SH-SY5Y (cell line): ENCODE measurements around the gene B4GALNT3.

ENCODE experiments used
- GATA2 ChIP-seq: IDR thresholded peaks from 2 replicates; pipeline ENCODE4 v1.6.1; 2011; ENCODE audit warnings: mild to moderate bottlenecking, low read depth, low read length
- GATA3 ChIP-seq: IDR thresholded peaks from 2 replicates; pipeline ENCODE4 v1.6.1; 2011; ENCODE audit warnings: low read depth, mild to moderate bottlenecking, low read length, moderate library complexity

B4GALNT3 gene

GRCh38 chr12:482061-482460 is 22.3 kb downstream of the B4GALNT3 start:
- TF ChIP-seq GATA2, result no peak
- no peak for TF ChIP-seq GATA3

DNA sequence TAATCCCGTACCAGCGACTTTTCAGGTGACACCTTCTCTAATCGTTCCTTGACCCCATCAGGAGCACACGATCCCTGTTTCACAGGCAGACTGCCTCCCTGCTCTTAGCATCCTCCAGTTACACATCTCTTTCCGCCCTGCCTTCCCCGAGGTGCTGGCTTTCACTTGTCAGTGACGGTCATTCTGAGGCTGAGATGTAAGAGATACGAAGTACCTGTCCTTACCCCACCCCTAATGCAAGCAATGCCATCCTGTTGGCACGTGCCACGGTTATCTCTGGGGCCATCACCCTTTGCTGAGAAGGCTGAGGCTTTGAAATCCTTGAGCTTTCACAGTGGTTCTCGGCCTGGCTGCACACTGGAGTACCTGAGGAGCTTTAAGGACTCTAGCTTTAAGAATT is 24.4 kb downstream of the B4GALNT3 start:
- TF ChIP-seq GATA2 (no peak), GATA3 (no peak)

DNA sequence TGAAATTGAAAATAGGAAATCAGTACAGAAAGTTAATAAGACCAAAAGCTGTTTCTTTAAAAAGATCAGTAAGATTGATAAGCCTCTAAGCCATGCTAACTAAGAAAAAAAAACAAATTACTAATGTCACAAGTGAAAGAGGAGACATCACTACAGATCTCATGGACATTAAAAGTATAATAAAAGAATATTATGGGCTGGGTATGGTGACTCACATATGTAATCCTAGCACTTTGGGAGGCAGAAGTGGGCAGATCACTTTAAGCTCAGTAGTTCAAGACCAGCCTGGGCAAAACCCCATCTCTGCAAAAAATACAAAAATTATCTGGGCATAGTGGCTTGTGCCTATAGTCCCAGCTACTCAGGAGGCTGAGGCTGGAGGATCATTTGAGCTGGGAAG is 30.5 kb downstream of the B4GALNT3 start:
- no peak for TF ChIP-seq GATA3
- no peak for TF ChIP-seq GATA2

GRCh38 chr12:495466-495865 is 35.7 kb downstream of the B4GALNT3 start:
- TF ChIP-seq GATA2, result no peak
- no peak for TF ChIP-seq GATA3

DNA sequence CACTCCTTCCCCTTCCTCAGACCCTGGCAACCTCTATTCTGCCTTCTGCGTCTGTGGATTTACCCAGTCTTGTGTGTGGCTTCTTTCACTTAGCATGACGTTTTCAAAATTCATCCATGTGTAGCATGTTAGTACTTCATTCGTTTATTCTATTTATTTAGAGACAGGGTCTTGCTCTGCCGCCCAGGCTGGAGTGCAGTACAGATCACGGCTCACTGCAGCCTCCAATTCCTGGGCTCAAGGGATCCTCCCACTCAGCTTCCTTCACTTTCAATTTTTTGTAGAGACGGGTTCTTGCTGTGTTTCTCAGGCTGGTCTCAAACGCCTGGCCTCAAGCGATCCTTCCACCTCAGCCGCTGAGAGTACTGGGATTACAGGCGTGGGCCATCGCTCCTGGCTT is 37.0 kb downstream of the B4GALNT3 start:
- TF ChIP-seq GATA2 (no peak), GATA3 (no peak)

GRCh38 chr12:497501-498160 is 37.9 kb downstream of the B4GALNT3 start:
- TF ChIP-seq GATA2 (no peak), GATA3 (no peak)

- TF ChIP-seq GATA3, result no peak
- no peak for TF ChIP-seq GATA2
Observed at GRCh38 chr12:499837-500458, 40.2 kb downstream of the B4GALNT3 start.

- TF ChIP-seq GATA2, result no peak
- no peak for TF ChIP-seq GATA3
Observed at GRCh38 chr12:501722-502447, 42.1 kb downstream of the B4GALNT3 start.

- TF ChIP-seq GATA3 (no peak), GATA2 (no peak)
Observed at GRCh38 chr12:503111-503761, 43.5 kb downstream of the B4GALNT3 start.

- no peak for TF ChIP-seq GATA2
- TF ChIP-seq GATA3, result no peak
Observed at GRCh38 chr12:505221-505620, 45.5 kb downstream of the B4GALNT3 start.

DNA sequence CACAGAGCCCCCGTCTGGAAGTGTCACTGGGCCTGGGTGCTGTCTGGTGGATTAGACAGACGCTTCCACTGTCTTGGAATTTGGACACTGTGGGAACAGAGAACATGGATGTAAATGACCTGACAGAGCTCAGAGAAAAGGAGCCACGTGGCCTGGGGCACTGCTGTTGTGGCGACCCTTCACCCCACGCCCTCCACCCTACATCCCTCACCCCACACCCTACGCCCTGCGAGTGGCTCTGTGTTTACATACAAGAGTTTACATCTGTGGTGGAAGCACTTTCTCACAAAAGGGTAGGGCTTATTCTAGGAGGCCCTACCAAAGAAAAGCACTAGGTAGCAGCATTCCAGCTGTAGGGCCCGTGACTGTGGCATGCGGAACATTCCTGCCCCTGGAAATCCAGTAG is 47.7 kb downstream of the B4GALNT3 start:
- TF ChIP-seq GATA2 (no peak), GATA3 (no peak)

DNA sequence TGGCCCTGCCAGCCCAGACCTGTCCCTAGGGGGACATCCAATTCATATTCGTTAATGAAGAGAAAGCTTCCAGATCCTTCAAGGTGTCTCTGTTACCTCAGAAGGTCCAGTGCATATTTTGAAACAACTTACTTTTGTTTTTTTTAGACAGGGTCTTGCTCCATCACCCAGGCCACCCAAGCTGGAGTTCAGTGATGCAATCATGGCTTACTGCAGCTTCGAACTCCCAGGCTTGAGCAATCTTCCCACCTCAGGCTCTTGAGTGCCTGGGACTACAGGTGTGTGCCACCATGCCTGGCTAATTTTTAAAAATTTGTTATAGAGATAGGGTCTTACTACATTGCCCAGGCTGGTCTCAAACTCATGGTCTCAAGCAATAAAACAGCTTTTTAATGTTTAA is 48.4 kb downstream of the B4GALNT3 start:
- TF ChIP-seq GATA2, result no peak

DNA sequence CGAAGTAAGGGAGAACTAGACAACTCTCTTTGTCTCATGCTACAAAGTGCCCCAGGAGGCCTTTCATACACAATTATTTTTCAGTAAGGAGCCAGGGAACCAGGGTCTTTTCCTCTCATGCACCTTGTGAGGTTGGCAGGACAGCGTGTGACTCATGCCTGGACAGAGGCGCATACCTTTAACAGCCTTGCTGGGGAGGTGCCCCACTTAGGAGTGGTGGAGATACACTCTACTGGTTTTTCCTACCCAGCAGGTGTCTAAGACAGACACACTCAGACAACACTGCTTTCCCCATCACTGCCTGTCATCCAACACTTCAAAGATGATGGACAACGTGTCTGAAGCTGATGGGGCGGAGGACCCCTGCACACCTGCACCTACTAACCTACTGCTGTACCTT is 49.1 kb downstream of the B4GALNT3 start:
- no peak for TF ChIP-seq GATA2

- TF ChIP-seq GATA3, result no peak
- no peak for TF ChIP-seq GATA2
Observed at GRCh38 chr12:509500-509899, 49.8 kb downstream of the B4GALNT3 start.
